DND-41 (cell line): Measurements from ENCODE around the gene RNF150.

ENCODE experiments used
- ATAC-seq: fragments of 200-7000 bp; cut with Tn5 transposase; 3 replicates; pipeline ENCODE4 v1.9.1; 2021; ENCODE audit warnings: low read depth; ENCODE audit not compliant: insufficient read depth
- DNase-seq: peaks from one replicate; pipeline ENCODE4 v3.0.0-alpha.2; 2020
- H2AFZ ChIP-seq: 2 replicates; pipeline ENCODE4 v1.6.0; 2012; ENCODE audit warnings: low read depth, low read length
- H3K27ac ChIP-seq: 2 replicates; pipeline ENCODE4 v1.5.1; 2012; ENCODE audit warnings: low read length, inconsistent platforms
- H3K27me3 ChIP-seq: fragments of 200-600 bp; sonication (generic); 2 replicates; pipeline ENCODE4 v1.6.0; 2012; ENCODE audit warnings: low read length, mild to moderate bottlenecking, inconsistent platforms; ENCODE audit not compliant: insufficient read depth, poor library complexity
- H3K36me3 ChIP-seq: 2 replicates; pipeline ENCODE4 v1.5.1; 2012; ENCODE audit warnings: low read length, inconsistent platforms; ENCODE audit not compliant: insufficient read depth
- H3K4me1 ChIP-seq: 2 replicates; pipeline ENCODE4 v1.5.1; 2012; ENCODE audit warnings: mild to moderate bottlenecking, low read length; ENCODE audit not compliant: insufficient read depth
- H3K4me2 ChIP-seq: 2 replicates; pipeline ENCODE4 v1.6.0; 2012; ENCODE audit warnings: mild to moderate bottlenecking, moderate library complexity, low read length, inconsistent platforms; ENCODE audit not compliant: insufficient read depth
- H3K4me3 ChIP-seq, 2 experiments: fragments of 200-600 bp in 1 of 2; shearing (Covaris generic) in 1 of 2; 2 replicates each; pipeline ENCODE4 v1.5.1; 2012 to 2016; ENCODE audit warnings: inconsistent platforms in 2 of 2, low read length in 2 of 2, mild to moderate bottlenecking in 2 of 2, low read depth in 1 of 2, moderate library complexity in 1 of 2
- H3K79me2 ChIP-seq: 2 replicates; pipeline ENCODE4 v1.6.0; 2012; ENCODE audit warnings: low read length, inconsistent platforms; ENCODE audit not compliant: insufficient read depth
- H3K9ac ChIP-seq: 2 replicates; pipeline ENCODE4 v1.6.0; 2012; ENCODE audit warnings: low read depth, mild to moderate bottlenecking, inconsistent platforms, low read length, moderate library complexity
- H3K9me3 ChIP-seq: 2 replicates; pipeline ENCODE4 v1.5.1; 2012; ENCODE audit warnings: low read length, moderate library complexity, mild to moderate bottlenecking, inconsistent platforms; ENCODE audit not compliant: insufficient read depth, severe bottlenecking
- H4K20me1 ChIP-seq: 2 replicates; pipeline ENCODE4 v1.6.0; 2012; ENCODE audit warnings: low read length; ENCODE audit not compliant: insufficient read depth
- CTCF ChIP-seq: IDR thresholded peaks from 2 replicates; pipeline ENCODE4 v1.5.1; 2012; ENCODE audit warnings: borderline replicate concordance, low read length, moderate library complexity, mild to moderate bottlenecking; ENCODE audit not compliant: poor library complexity, severe bottlenecking; ENCODE audit errors: extremely low read depth
- EZH2 ChIP-seq: IDR thresholded peaks from 3 replicates; pipeline ENCODE4 v1.6.1; 2012; ENCODE audit warnings: borderline replicate concordance, low read depth, mild to moderate bottlenecking, moderate library complexity, low read length, inconsistent platforms; ENCODE audit not compliant: severe bottlenecking

RNF150 gene

GRCh38 chr4:140996766-140997165, 136.5 kb downstream of the RNF150 start:
- Histone ChIP-seq H3K4me2 (no peak overlapping the region), H3K4me3 (no peak overlapping the region), H3K9ac (no peak overlapping the region), H3K9me3 (no peaks in the 10 kb centered on the region), H3K36me3 (no peaks in the 10 kb centered on the region), H3K27me3 (no peaks in the 10 kb centered on the region), H3K4me1 (no peaks in the 10 kb centered on the region), H4K20me1 (no peaks in the 10 kb centered on the region), H3K27ac (no peak overlapping the region), H3K79me2 (no peaks in the 10 kb centered on the region), H2AFZ (no peak overlapping the region)
- ATAC-seq (no peak), DNase-seq (no peak)
- TF ChIP-seq CTCF: no peak
- TF ChIP-seq EZH2: no peak

- H2AFZ ChIP-seq: no peak overlapping the region
- no peak for DNase-seq
- TF ChIP-seq CTCF (no peak), EZH2 (no peak)
Measured at GRCh38 chr4:140995058-140995457, 138.2 kb downstream of the RNF150 start.

GRCh38 chr4:140994015-140994414, 139.3 kb downstream of the RNF150 start:
- Histone ChIP-seq H3K79me2 (no peaks in the 10 kb centered on the region), H3K27ac (no peak overlapping the region), H3K4me1 (no peaks in the 10 kb centered on the region), H3K4me3 (no peak overlapping the region), H3K36me3 (no peaks in the 10 kb centered on the region), H4K20me1 (no peaks in the 10 kb centered on the region), H2AFZ (no peak overlapping the region), H3K4me2 (no peak overlapping the region), H3K27me3 (no peaks in the 10 kb centered on the region), H3K9me3 (no peaks in the 10 kb centered on the region), H3K9ac (no peak overlapping the region)
- no peak for DNase-seq
- TF ChIP-seq CTCF (no peak), EZH2 (no peak)
- no peak for ATAC-seq

More at GRCh38 chr4:140995058-140995457, 138.2 kb downstream of the RNF150 start:
- Histone ChIP-seq H3K9ac (no peak overlapping the region), H3K4me3 (no peak overlapping the region), H3K9me3 (no peaks in the 10 kb centered on the region), H3K36me3 (no peaks in the 10 kb centered on the region), H3K27ac (no peak overlapping the region), H3K4me1 (no peaks in the 10 kb centered on the region), H3K27me3 (no peaks in the 10 kb centered on the region), H4K20me1 (no peaks in the 10 kb centered on the region), H3K4me2 (no peak overlapping the region), H3K79me2 (no peaks in the 10 kb centered on the region)
- ATAC-seq: no peak

- no peaks in the 10 kb centered on the region for H4K20me1 ChIP-seq
- no peak overlapping the region for H3K4me3 ChIP-seq
- no peaks in the 10 kb centered on the region for H3K79me2 ChIP-seq
- H3K4me2 ChIP-seq: no peak overlapping the region
- TF ChIP-seq EZH2 (no peak), CTCF (no peak)
- H3K9ac ChIP-seq: no peak overlapping the region
- H3K9me3 ChIP-seq: no peaks in the 10 kb centered on the region
- H3K4me1 ChIP-seq: no peaks in the 10 kb centered on the region
- no peaks in the 10 kb centered on the region for H3K36me3 ChIP-seq
- H3K27me3 ChIP-seq: no peaks in the 10 kb centered on the region
- H3K27ac ChIP-seq: no peak overlapping the region
- ATAC-seq (no peak), DNase-seq (no peak)
- no peak overlapping the region for H2AFZ ChIP-seq
Measured at GRCh38 chr4:140993370-140993769, 139.9 kb downstream of the RNF150 start.
